HG02884 (cell line): Measurements from ENCODE around the gene ZNF57.
"Not testable (repeated sequence)": the region's sequence is repeated elsewhere in the genome, so short reads cannot be mapped to it uniquely, and the experiment has no call there.

Experiments used
- ATAC-seq: cut with Tn5 transposase; IDR thresholded peaks from one replicate; pipeline ENCODE4 v1.9.1; 2021; ENCODE audit warnings: mild to moderate bottlenecking, moderate library complexity; ENCODE audit not compliant: unreplicated experiment

Gene ZNF57

GRCh38 chr19:2950286-2951124 lies 49.8 kb downstream of the ZNF57 start:
- peak; percentile 92 for ATAC-seq

- ATAC-seq: no peak
Measured at GRCh38 chr19:2952953-2953481, 52.3 kb downstream of the ZNF57 start.

GRCh38 chr19:2957160-2957559 lies 56.4 kb downstream of the ZNF57 start:
- no peak for ATAC-seq

GRCh38 chr19:2960120-2960519 lies 59.4 kb downstream of the ZNF57 start:
- no peak for ATAC-seq

GRCh38 chr19:2962018-2962670 lies 61.4 kb downstream of the ZNF57 start:
- no peak for ATAC-seq

GRCh38 chr19:2963122-2963521 lies 62.4 kb downstream of the ZNF57 start:
- ATAC-seq: no peak

- ATAC-seq: not testable (repeated sequence)
Measured at GRCh38 chr19:2963631-2964030, 62.9 kb downstream of the ZNF57 start.

- ATAC-seq: no peak
Measured at GRCh38 chr19:2964874-2965273, 64.1 kb downstream of the ZNF57 start.

- no peak for ATAC-seq
Measured at GRCh38 chr19:2967972-2968371, 67.2 kb downstream of the ZNF57 start.
